Hematopoietic multipotent progenitor cell treated with erythropoietin and hydrocortisone succinate and interleukin-3 and kit ligand, for 6 days (in vitro differentiated cells): ENCODE measurements around the gene RAI14.
"Not testable (repeated sequence)": the region's sequence is repeated elsewhere in the genome, so short reads cannot be mapped to it uniquely, and the experiment has no call there.

Experiments used
- DNase-seq: peaks from one replicate; pipeline ENCODE4 v3.0.0-alpha.2; 2015

RAI14 gene

GRCh38 chr5:34736445-34737115, 80.5 kb downstream of the RAI14 start:
- DNase-seq = no peak

GRCh38 chr5:34737731-34738130, 81.6 kb downstream of the RAI14 start:
- DNase-seq = no peak

- DNase-seq = no peak
Observed at GRCh38 chr5:34738381-34738780, 82.3 kb downstream of the RAI14 start.

- DNase-seq = no peak
Observed at GRCh38 chr5:34740389-34740806, 84.3 kb downstream of the RAI14 start.

GRCh38 chr5:34742061-34742460, 85.9 kb downstream of the RAI14 start:
- DNase-seq = no peak

- no peak for DNase-seq
Observed at GRCh38 chr5:34743878-34744277, 87.8 kb downstream of the RAI14 start.

- no peak for DNase-seq
Observed at GRCh38 chr5:34748431-34748830, 92.3 kb downstream of the RAI14 start.

GRCh38 chr5:34749431-34749873, 93.3 kb downstream of the RAI14 start:
- no peak for DNase-seq

GRCh38 chr5:34750206-34750605, 94.1 kb downstream of the RAI14 start:
- DNase-seq = no peak

GRCh38 chr5:34751807-34752736, 95.9 kb downstream of the RAI14 start:
- no peak for DNase-seq

GRCh38 chr5:34753236-34753635, 97.1 kb downstream of the RAI14 start:
- DNase-seq = not testable (repeated sequence)

- DNase-seq = no peak
Observed at GRCh38 chr5:34755926-34756325, 99.8 kb downstream of the RAI14 start.

GRCh38 chr5:34756781-34757624, 100.9 kb downstream of the RAI14 start:
- DNase-seq = no peak

- DNase-seq = no peak
Observed at GRCh38 chr5:34758514-34758913, 102.4 kb downstream of the RAI14 start.

- not testable (repeated sequence) for DNase-seq
Observed at GRCh38 chr5:34759213-34759612, 103.1 kb downstream of the RAI14 start.

GRCh38 chr5:34765662-34766061, 109.5 kb downstream of the RAI14 start:
- no peak for DNase-seq

GRCh38 chr5:34767180-34767579, 111.1 kb downstream of the RAI14 start:
- DNase-seq = no peak

GRCh38 chr5:34770486-34770885, 114.4 kb downstream of the RAI14 start:
- no peak for DNase-seq

GRCh38 chr5:34771076-34771475, 114.9 kb downstream of the RAI14 start:
- DNase-seq = no peak

GRCh38 chr5:34772267-34773098, 116.4 kb downstream of the RAI14 start:
- DNase-seq = no peak

GRCh38 chr5:34774139-34774538, 118.0 kb downstream of the RAI14 start:
- no peak for DNase-seq

GRCh38 chr5:34774678-34775077, 118.5 kb downstream of the RAI14 start:
- not testable (repeated sequence) for DNase-seq
